Inferior parietal cortex (tissue), 1 donor: ENCODE data around the gene GPR153.
A peak's percentile ranks its signal among the peaks of the same experiment; 100 is the strongest.

Source experiments
- DNase-seq: peaks from one replicate; pipeline ENCODE4 v3.0.0-alpha.2; 2016; ENCODE audit errors: extremely low spot score

GPR153 gene

GRCh38 chr1:6287029-6287428 lies 26.1 kb upstream of the GPR153 start:
- no peak for DNase-seq

- no peak for DNase-seq
Observed at GRCh38 chr1:6286266-6286665, 25.4 kb upstream of the GPR153 start.

- no peak for DNase-seq
Observed at GRCh38 chr1:6285336-6285735, 24.4 kb upstream of the GPR153 start.

- DNase-seq: no peak
Observed at GRCh38 chr1:6282577-6283270, 21.8 kb upstream of the GPR153 start.

GRCh38 chr1:6281511-6282402 lies 20.9 kb upstream of the GPR153 start:
- DNase-seq: no peak

- DNase-seq: no peak
Observed at GRCh38 chr1:6280761-6281451, 20.0 kb upstream of the GPR153 start.

GRCh38 chr1:6279613-6280383 lies 18.9 kb upstream of the GPR153 start:
- DNase-seq: no peak

GRCh38 chr1:6279066-6279465 lies 18.2 kb upstream of the GPR153 start:
- DNase-seq: no peak

GRCh38 chr1:6278263-6278662 lies 17.4 kb upstream of the GPR153 start:
- no peak for DNase-seq

GRCh38 chr1:6276811-6277555 lies 16.1 kb upstream of the GPR153 start:
- DNase-seq: no peak

GRCh38 chr1:6275826-6276782 lies 15.2 kb upstream of the GPR153 start:
- DNase-seq: no peak

- DNase-seq: no peak
Observed at GRCh38 chr1:6274622-6275139, 13.8 kb upstream of the GPR153 start.

GRCh38 chr1:6274102-6274501 lies 13.2 kb upstream of the GPR153 start:
- no peak for DNase-seq

- DNase-seq: peak; percentile 32
Observed at GRCh38 chr1:6273380-6273891, 12.5 kb upstream of the GPR153 start.

- DNase-seq: no peak
Observed at GRCh38 chr1:6272868-6273267, 12.0 kb upstream of the GPR153 start.

- no peak for DNase-seq
Observed at GRCh38 chr1:6272452-6272851, 11.6 kb upstream of the GPR153 start.

GRCh38 chr1:6271554-6271953 lies 10.7 kb upstream of the GPR153 start:
- DNase-seq: no peak

- DNase-seq: no peak
Observed at GRCh38 chr1:6271006-6271405, 10.1 kb upstream of the GPR153 start.

GRCh38 chr1:6270401-6270800 lies 9.5 kb upstream of the GPR153 start:
- DNase-seq: no peak
